KBM-7 (cell line): Measurements from ENCODE around the gene GAPDHS.
A peak's percentile ranks its signal among the peaks of the same experiment; 100 is the strongest.

Experiments
- DNase-seq: peaks from one replicate; pipeline ENCODE4 v3.0.0-alpha.2; 2015
- in situ Hi-C: fragments of 300-500 bp; cut with MboI; formaldehyde crosslinking; loops from 2 replicates; pipeline ENCODE4 v1.14.3; 2020; ENCODE audit warnings: low sequenced_read_pairs, low pct_unique_long_range_greater_than_20kb, mixed read lengths

GAPDHS gene

DNA sequence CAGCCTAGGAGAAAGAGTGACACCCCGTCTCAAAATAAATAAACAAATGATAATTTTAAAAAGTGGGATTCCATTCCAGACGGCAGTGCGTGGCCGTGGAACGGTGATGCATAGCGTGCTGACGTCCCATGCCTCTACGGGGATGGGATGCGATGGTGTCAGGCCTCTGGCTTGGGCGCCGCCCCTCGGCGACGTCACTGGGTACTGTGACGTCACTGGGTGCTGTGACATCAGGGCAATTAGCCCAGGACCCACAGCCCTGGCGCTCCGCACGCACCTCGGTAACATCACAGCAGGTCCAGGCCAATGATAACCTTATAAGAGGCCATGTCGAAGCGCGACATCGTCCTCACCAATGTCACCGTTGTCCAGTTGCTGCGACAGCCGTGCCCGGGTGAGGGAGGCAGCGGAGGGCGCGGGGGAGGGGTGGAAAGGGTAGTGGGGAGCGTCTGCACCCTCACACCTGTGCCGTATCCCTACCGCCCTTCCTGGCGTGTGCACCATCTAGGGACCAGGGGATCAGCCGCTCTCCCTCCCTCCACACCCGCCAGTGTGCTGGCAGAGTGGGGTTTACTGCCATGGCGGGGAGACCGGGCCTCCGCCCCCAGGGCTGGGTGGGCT lies at the start of gene GAPDHS:
Gene GAPDHS (plus strand): TSS at position 256 of the 621 bp plus-strand sequence. CDS start 72 bp downstream, at position 328.
- in situ Hi-C loops = no loop called here

DNA sequence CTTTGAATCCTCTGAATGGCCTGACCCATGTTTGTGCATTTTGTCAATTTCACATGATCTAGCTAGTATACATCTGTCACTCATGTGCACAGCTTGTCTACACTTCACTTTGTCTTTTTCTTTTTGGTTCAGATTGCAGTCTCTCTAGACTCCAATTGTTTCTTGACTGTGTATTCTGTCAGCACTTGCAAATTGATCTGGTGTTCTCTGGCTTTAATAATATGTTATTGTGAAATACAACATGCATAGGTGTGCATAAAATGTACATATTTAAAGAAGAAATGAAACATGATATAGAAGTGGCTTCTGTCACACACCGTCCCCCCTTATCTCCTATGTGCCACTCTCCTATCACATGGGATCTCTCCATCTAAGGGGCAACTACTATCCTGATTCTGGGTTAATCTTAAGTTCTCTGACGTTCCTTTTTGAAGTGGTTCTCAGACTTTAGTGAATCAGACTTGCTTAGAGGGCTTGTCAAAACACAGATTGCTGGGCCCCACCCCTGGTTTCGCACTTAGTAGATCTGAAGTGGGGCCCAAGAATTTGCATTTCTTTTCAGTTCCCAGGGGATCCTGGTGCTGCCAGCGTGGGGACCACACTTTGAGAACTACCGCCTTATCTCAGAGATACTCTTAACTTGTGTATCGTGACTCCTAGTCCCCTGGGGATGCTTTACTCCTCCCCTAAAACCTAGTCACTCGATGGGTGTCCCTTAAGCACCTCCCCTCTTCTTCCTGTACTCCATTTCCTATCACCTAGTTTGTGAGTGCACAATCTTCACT lies 48.8 kb upstream of the GAPDHS start:
- in situ Hi-C loops = no loop called here
- no peak for DNase-seq

More for the DNA sequence above, at the start of gene GAPDHS:
- no peak for DNase-seq

DNA sequence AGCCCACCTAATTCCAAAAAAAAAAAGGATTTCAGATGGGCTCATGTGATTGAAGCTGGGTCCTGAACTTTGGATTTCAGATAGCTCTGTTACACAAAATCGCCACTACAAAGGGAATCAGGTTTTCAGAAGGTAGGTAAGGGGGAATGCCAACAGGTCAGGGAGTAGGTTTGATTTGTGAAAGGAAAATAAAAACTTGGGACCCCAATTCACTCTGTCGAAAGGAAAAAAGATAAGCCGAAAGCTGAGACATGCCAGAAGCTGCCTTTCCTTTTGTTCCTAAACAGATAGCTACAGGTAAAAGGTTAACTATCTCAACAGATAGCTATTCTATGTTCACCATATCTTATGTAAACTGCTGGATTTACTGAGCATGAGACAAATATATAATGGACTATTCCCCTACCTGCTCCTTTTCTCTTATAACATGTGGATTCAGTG lies 47.0 kb upstream of the GAPDHS start:
- in situ Hi-C loops = no loop called here
- no peak for DNase-seq

DNA sequence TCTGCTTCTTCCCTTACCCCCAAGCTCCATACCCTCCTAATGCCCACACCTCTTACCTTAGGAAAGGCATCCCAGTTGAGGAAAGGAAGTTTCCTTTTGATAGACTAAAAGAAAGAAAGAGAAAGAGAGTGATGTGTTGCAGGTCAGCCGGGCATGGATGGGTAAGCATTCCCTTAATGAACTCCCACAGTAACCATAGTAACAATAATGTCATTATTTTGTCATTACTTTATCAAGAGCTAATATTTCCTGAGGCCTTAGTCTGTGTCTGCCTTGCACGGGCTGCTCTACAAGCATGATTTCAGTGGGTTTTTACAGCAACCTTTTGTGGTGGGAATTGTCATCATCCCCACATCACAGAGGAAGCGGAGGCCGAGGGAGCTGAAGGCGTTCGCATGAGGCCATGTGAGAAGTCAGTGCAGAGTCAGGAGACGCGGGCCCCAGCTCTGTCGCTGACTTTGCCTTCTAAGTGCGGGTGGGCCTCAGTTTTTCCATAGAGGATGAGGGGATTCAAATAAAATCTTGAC lies 45.5 kb upstream of the GAPDHS start:
- no peak for DNase-seq
- in situ Hi-C loops = no loop called here

DNA sequence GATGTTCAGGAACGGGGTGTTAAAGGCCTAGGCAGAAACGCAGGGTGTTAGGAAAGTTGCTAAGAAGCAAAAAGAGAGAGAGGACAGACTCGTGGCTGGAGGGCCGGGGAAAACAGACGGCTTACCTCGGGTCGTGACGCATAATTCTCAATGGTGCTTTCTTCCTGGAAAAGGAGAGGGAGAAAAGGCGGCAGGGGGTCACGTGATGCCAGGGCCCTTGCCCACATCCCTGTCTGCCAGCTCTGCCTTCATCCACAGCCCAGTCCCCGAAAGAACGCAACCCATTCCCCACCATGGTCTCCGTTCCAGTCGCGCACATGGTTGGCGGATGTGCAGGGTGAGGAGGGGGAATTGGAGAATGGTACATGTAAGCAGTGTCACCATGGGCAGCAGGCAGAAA lies 44.6 kb upstream of the GAPDHS start:
- in situ Hi-C loops = no loop called here
- no peak for DNase-seq

DNA sequence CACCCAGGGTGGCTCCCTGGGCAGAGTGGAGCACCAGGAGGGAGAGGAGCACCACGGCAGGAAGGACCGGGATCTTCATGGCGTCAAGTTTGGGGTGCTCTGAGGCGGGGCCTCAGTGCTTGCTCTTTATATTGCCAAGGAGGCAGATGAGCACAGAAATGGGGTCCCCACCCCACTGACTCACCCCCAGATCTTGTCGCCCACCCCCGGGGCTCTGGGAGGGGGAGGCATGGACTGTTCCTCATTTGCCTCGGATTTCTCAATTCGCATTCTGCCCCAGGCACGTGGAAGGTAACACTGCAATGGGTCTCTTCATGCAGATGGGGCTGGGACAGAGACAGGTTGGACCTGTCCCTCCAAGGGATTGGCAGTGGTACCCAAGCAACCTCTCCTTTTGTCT lies 42.9 kb upstream of the GAPDHS start, which contains the start of gene KRTDAP:
Gene KRTDAP (minus strand): TSS at position 101 of the 400 bp plus-strand sequence. CDS start 22 bp downstream, at position 79.
- in situ Hi-C loops = no loop called here
- no peak for DNase-seq

DNA sequence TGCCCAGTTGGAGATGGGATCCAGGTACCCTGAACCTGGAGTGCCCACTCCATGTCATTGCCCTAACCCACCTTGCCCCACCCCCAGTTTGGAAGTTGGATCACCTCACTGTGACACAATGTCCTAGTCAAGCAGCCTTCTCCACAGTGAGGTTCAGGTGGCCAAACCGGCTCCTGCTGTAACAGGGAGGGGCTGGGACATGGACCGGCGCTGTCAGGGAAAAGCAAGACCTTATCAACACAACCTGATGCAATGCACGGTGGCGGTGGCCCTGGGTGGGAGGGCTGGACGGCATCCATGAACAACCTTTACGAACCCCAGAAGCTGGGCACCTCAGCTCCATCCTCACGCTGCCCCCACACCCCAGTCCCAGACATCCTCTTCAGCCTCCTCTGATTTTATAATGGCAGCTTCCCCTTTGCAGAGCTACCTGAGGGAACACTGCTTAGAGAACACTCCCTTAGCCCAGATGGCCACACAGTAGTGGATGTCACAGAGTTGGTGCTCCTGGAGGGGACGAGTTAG lies 41.4 kb upstream of the GAPDHS start:
- in situ Hi-C loops = no loop called here
- DNase-seq = no peak

DNA sequence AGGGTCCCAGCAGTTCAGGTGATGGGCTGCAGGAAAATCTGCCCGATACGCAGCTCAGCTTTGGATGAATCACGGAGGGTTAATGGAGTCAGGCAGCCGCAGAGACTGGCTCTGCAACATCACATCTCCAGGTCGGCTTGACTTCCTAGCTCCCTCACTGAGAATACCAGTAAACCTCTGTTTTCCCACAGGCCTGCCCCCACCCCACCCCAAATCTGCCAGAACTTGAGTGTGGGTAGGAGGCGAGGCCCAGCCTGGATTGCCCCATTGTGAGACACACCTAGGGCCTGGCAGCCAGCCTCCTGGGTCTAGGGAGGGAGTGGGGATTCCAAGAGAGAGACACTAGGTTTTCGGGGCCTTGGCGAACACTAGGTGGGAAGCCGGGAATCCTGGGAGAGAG lies 39.3 kb upstream of the GAPDHS start:
- in situ Hi-C loops = no loop called here
- no peak for DNase-seq

DNA sequence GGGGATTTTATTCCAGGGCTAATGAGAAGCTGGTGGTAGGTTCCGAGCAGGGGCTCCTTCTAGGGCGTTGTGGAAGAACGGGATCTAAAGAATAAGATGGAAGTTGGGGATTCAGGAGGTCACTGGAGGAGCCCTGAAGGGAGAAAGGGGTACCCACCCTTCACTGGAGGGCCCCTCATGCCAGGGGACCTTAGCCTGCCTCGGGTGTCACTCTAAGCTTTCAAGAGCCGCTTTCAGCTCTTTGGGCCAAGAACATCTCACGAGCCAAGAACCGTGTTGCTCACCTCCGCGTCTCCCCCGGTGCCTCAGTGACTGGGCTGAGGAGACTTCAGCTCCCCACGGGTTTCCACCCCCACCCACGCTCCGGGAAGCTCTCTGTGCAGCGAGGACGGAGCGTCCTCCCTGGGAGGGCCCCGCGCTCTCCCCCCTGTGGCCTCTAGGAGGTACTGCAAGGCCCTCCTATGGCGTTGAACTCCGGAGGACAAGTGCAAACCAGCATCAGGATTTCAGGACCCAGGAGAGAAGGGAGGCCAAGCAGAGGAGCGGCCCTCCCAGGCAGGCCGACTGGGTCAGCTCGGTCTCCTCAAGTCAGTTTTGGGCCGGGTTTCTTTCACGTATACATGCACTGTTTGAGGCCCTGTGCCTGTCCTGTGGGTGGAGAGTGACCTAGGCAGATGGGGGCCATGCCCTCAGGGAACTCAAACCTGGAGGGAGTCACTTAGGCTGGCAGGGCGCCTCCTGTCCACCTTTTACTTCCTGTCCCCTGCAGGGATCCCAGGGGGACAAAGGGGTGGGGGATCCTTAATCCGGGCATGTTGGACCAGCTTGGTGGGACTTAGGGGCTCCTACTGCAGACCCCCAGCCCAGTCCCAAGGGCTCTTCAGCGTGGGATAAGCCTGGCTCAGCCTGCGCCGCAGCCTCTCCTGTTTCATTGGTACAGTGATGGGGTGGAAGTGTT lies 37.9 kb upstream of the GAPDHS start:
- peak; percentile 65 for DNase-seq
- in situ Hi-C loops = no loop called here

DNA sequence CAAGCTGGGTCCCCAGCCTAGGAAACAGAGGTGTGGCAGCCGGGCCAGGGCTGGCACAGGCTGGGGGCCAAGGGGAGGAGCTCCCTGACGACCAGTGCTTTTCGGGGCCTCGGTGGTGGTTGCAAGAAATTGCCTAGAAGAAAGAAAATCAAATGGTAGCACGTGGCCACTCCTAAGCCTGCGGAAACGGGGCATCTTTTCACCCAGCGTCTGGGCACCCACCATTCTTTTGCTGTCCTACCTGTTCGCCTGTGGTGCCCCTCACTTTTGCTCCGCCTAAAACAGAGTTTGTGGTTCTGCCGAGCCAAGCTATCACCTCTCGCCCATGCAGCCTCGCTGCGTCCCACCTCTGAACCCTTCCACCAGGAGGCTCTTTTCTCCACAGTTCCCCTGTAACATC lies 35.9 kb upstream of the GAPDHS start:
- no peak for DNase-seq
- in situ Hi-C loops = no loop called here

DNA sequence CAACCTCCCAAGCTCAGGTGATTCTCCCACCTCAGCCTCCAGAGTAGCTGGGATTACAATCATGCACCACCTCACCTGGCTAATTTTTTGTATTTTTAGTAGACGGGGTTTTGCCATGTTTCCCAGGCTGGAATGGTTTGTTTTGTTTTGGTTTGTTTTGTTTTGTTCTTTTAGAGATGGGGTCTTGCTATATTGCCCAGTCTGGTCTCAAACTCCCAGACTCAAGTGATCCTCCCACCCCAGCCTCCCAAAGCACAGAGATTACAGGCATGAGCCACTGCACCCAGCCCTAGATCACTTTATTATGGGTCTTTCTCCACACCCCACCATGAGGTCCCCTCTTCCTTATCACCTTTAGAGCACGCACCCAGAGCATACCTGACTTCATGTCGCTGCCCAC lies 35.0 kb upstream of the GAPDHS start:
- in situ Hi-C loops = no loop called here

DNA sequence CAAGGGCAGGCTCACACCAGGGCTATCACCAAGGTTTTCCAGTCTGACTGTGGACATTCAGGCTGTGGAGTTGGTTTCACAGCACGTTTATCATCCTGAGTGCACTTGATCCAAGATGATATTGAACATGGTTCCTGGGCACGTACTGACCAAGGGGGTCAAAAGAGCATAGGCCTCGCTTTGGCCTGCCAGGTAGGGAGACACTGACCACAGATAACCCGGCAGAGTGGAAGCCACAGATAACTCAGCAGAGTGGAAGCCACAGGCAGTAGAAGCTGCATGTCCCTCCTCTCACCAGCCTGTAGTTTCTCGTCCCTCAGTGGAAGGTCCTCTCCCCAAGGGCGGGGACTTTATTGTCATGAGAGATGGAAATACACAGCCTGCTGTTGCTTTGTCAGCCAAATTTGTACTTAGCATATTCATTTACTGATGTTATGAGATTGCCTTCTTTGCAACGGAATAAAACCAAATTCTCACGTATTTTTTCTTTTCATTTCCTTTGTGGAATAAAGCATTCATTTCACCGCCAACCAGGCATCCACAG lies 34.2 kb upstream of the GAPDHS start:
- in situ Hi-C loops = no loop called here
- DNase-seq = no peak

More for the DNA sequence above, 35.0 kb upstream of the GAPDHS start:
- no peak for DNase-seq

DNA sequence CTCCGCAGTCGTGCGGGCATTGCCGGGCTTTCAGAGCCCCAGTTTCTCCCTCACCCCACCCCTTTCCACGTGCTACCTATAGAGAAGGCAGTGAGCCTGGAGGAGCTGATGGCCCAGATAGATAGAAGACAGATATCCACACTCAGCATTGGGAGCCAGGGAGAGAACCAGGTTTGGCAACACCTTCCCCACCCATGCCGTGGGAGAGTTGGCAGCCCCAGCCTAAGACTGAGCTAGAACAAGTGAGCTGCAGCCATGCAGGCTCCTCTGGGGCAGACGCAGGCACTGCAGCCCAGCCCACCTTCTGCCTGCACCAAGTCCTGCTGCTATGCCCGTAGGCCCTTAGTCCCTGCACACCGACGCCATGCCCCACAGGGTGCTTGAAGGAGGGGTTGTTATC lies 32.6 kb upstream of the GAPDHS start:
- DNase-seq = no peak
- in situ Hi-C loops = no loop called here

DNA sequence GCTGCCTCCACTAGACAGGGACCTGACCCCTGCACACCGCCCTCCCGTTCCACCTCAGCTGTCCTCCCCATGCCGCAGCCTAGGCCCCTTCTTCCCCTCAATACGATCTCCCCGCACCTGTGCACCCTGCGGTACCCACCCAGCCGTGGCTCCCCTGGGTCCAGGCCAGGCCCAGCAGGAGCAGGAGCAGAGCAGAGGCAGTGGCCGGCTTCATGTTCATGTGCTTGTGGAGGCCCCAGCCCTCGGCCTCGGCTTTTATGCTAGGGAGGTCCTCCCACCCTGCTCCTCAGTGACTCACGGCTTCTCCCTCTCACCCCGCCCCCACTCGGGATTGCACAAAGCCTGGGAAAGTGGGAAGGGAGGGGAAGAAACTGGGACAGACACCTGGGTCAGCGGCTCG lies 31.6 kb upstream of the GAPDHS start:
- no peak for DNase-seq
- in situ Hi-C loops = no loop called here

DNA sequence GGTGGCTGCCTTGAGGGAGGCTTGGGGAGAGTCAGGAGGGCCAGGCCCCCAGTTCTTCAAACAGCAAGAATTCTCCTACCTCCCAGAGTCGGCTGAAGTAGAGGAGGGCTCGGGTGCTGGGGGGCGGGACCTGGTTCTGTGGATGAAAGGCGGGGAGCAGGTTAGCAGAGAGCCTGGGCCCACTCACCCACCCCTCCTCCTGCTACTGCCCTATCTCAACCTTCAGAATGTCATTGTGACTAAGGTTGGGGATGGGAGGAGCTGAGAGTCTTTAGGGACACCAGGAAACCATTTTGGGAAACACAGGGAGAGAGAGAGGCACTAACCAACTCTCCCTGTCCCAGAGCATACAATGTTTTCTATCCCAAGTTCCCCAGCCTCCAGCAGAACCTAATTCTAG lies 30.5 kb upstream of the GAPDHS start:
- DNase-seq = no peak
- in situ Hi-C loops = no loop called here

DNA sequence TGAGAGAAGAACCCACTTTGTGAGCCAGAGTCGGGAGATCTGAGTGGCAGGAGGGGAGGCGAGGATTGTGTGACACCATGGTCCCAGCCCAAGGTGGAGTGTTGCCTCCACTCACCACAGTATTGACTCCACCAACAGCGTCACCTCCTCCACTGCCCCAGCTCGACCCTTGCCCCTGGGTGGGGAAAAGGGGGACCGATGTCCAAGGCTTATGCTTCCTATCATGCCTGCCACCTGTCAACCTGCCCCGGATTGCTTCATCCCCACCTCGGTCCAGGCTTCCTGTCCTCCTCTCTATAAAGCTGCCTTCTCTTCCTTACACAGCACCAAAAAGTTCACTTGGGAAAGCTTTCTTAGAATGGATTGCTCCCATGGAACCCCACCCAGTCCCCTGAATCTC lies 27.2 kb upstream of the GAPDHS start:
- in situ Hi-C loops = no loop called here

DNA sequence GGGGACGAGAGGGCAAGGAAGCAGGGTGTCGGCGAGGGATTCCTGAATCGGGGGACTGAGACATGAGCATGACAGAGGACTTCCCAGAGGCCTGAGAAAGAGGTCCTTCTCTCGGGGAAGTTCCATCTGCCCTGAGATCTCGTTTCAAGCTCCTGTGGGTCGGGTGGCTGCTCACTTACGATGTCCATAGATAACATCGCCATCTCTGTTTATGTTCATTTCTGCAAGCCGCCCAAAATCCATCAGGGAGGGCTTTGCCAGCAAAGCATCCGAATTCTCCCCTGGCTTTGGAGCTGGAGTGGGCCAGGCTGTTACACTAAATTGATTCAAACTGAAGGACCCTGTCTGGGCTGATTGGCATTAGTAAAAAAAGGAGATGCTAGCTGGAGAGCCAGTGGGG lies 25.7 kb upstream of the GAPDHS start:
- in situ Hi-C loops = no loop called here
- no peak for DNase-seq

More for the DNA sequence above, 27.2 kb upstream of the GAPDHS start:
- no peak for DNase-seq

DNA sequence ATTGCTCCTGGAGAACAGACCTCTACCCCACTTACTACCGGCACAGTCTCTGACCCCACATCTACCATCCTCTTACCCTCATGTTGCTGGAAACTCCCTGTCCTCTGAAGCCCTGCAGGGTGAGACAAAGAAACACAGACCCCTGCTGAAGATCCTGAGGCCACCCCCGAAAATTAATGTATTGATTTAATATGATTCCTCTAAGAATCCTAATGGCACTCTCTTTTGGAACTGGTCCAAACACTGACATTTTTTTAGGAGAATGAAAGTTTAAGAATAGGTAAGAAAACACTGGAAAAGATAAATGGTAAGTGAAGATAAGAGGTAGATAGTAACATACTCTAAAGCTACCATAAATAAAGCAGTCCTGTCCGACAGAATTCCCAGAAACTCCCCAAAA lies 25.1 kb upstream of the GAPDHS start:
- in situ Hi-C loops = no loop called here
- no peak for DNase-seq
